Measurements from ENCODE around the gene ITFG2. TPM values are rescaled to one million over a fixed set of nuclear protein-coding genes. Genes with fewer than 3 reads are reported as not detected.
A peak's percentile ranks its signal among the peaks of the same experiment; 100 is the strongest.

ITFG2 gene
- polyA plus RNA-seq, 1 experiment, result 17.4 TPM

- DNase-seq (ENCODE audit: low read depth, low spot score), result no peak
- ChIA-PET CTCF (interaction anchor here (1.6 kb wide), 1 partner anchor 9 kb away, joined by 5 read pairs; no protein-coding TSS in a partner anchor), POLR2A (no interaction called here)
- Histone ChIP-seq H3K9me3 (ENCODE audit: control insufficient read depth, insufficient read depth, low read length) (no peaks in the 10 kb centered on the region), H3K27ac (ENCODE audit: low read depth, low read length) (no peak overlapping the region), H3K27me3 (ENCODE audit: control insufficient read depth, insufficient read depth, low read length) (peaks cover 26% of the 10 kb centered on the region), H3K4me3 (ENCODE audit: low read depth, low read length) (no peak overlapping the region)
- TF ChIP-seq CTCF (IDR thresholded peaks at IDR 0.05; ENCODE audit: low read depth, low read length), result no peak
Observed at GRCh38 chr12:2775431-2775830, 37.0 kb upstream of the ITFG2 start.

- POLR2A ChIA-PET, result no interaction called here
Observed at GRCh38 chr12:2776129-2776806, 36.2 kb upstream of the ITFG2 start.

GRCh38 chr12:2779281-2779680 is 33.2 kb upstream of the ITFG2 start:
- DNase-seq (ENCODE audit: low read depth, low spot score), result no peak
- H3K27me3 ChIP-seq (ENCODE audit: control insufficient read depth, insufficient read depth, low read length), result peaks cover 30% of the 10 kb centered on the region
- ChIA-PET POLR2A (no interaction called here), CTCF (interaction anchor here (0.6 kb wide), 1 partner anchor 10 kb away, joined by 3 read pairs; no protein-coding TSS in a partner anchor)
- no peak for TF ChIP-seq CTCF (IDR thresholded peaks at IDR 0.05; ENCODE audit: low read depth, low read length)
- H3K9me3 ChIP-seq (ENCODE audit: control insufficient read depth, insufficient read depth, low read length), result no peaks in the 10 kb centered on the region
- no peak overlapping the region for H3K4me3 ChIP-seq (ENCODE audit: low read depth, low read length)
- H3K27ac ChIP-seq (ENCODE audit: low read depth, low read length), result no peak overlapping the region

More at GRCh38 chr12:2776129-2776806, 36.2 kb upstream of the ITFG2 start:
- peaks cover 26% of the 10 kb centered on the region for H3K27me3 ChIP-seq (ENCODE audit: control insufficient read depth, insufficient read depth, low read length)
- DNase-seq (ENCODE audit: low read depth, low spot score), result no peak
- H3K9me3 ChIP-seq (ENCODE audit: control insufficient read depth, insufficient read depth, low read length), result no peaks in the 10 kb centered on the region
- TF ChIP-seq CTCF (IDR thresholded peaks at IDR 0.05; ENCODE audit: low read depth, low read length), result no peak
- H3K27ac ChIP-seq (ENCODE audit: low read depth, low read length), result no peak overlapping the region
- no peak overlapping the region for H3K4me3 ChIP-seq (ENCODE audit: low read depth, low read length)
- CTCF ChIA-PET, result no interaction called here

- Histone ChIP-seq H3K4me3 (ENCODE audit: low read depth, low read length) (no peak overlapping the region), H3K27ac (ENCODE audit: low read depth, low read length) (no peak overlapping the region), H3K9me3 (ENCODE audit: control insufficient read depth, insufficient read depth, low read length) (no peaks in the 10 kb centered on the region), H3K27me3 (ENCODE audit: control insufficient read depth, insufficient read depth, low read length) (peaks cover 39% of the 10 kb centered on the region)
- CTCF ChIA-PET, result interaction anchor here (0.6 to 2.6 kb wide), 26 partner anchors 9 to 1309 kb away, joined by 3 to 10 read pairs (median 4); no protein-coding TSS in a partner anchor
- TF ChIP-seq CTCF (IDR thresholded peaks at IDR 0.05; ENCODE audit: low read depth, low read length), result peak; percentile 89
- DNase-seq (ENCODE audit: low read depth, low spot score), result no peak
- POLR2A ChIA-PET, result no interaction called here
Observed at GRCh38 chr12:2783936-2784600, 28.4 kb upstream of the ITFG2 start.

GRCh38 chr12:2785017-2785416 is 27.5 kb upstream of the ITFG2 start:
- POLR2A ChIA-PET, result no interaction called here
- Histone ChIP-seq H3K4me3 (ENCODE audit: low read depth, low read length) (no peak overlapping the region), H3K27ac (ENCODE audit: low read depth, low read length) (no peak overlapping the region), H3K9me3 (ENCODE audit: control insufficient read depth, insufficient read depth, low read length) (no peaks in the 10 kb centered on the region), H3K27me3 (ENCODE audit: control insufficient read depth, insufficient read depth, low read length) (peaks cover 42% of the 10 kb centered on the region)
- CTCF ChIA-PET, result interaction anchor here (0.9 to 2.6 kb wide), 6 partner anchors 11 to 102 kb away, joined by 3 to 10 read pairs (median 6); no protein-coding TSS in a partner anchor
- TF ChIP-seq CTCF (IDR thresholded peaks at IDR 0.05; ENCODE audit: low read depth, low read length), result no peak
- DNase-seq (ENCODE audit: low read depth, low spot score), result no peak

Data from AG04450 (cell line).